Hypothalamus (tissue), 51 donors: ENCODE data around the gene TMEM115.

ENCODE experiments used
- DNase-seq, 51 donors: peaks; one replicate each; lab custom pipeline; 2025; lab: John Stamatoyannopoulos, UW

The TMEM115 gene

DNA sequence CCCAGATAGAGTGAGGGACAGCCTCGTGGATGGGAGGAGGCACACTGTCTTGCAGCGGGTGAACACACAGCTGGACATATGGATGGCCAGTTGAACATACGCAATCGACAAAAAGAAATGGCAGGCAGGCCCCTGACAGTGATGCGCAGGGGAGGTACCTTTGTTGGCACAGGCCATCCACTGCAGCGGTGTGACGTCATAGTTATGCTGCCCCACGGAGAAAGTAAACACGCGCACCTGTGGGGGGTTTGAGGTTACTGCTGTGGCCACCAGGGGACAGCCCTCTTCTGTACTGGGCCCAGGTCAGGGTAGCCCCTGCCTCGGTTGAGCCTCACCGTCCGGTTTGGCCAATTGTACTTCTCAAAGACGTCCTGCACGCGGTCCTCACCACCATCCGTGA lies 19.4 kb upstream of the TMEM115 start:
- DNase-seq, result no peak

DNA sequence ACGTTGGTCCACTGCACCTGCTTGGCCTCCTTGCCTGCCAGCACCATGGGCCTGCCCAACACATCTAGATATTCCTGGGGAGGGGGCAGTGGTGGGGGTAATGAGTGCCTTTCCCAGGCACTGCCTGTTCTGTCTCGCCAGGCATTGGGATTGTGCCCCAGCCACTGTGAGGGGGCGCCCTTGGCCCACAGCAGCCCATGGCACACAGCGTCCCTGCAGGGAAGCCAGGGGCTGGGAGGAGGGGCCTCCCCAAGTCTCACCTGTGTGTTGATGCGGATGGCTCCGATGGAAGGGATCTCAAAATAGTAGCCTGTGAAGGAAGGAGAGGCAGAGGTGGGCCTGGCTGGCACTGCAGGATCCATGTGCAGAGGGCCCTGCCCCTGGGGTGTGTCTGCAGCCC lies 18.7 kb upstream of the TMEM115 start:
- DNase-seq, result no peak

DNA sequence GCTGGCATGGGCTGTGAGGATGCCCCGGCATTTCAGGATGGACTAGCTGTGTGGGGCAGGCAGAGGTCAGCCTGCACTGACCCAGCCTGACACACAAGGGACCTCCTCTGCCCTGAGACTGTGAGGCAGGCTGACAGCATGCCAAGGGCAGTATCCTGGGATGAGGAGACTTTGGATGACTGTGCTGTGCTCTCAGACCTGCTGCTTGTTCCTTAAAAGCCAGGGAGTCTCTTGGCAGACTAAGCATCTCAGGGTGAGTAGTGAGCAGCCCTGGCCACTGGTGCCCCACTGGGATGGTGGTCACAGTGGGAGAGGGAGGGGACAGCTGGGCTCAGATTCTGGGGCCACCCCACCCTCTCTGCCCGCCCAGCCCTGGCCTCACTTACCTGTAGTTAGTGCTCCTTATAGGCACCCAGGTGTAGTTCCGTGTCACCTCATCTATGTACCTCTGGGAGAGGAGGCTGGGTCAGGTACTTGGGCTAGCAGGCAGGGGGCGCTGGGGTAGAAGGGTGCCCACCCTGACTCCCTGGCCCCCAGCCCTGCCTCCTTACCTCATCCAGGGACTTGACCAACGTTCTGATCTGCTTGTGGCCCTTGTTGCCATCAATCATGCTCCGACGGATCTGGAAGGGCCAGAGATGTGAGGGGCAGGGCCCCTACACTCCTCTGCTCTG lies 16.1 kb upstream of the TMEM115 start:
- DNase-seq, result no peak

DNA sequence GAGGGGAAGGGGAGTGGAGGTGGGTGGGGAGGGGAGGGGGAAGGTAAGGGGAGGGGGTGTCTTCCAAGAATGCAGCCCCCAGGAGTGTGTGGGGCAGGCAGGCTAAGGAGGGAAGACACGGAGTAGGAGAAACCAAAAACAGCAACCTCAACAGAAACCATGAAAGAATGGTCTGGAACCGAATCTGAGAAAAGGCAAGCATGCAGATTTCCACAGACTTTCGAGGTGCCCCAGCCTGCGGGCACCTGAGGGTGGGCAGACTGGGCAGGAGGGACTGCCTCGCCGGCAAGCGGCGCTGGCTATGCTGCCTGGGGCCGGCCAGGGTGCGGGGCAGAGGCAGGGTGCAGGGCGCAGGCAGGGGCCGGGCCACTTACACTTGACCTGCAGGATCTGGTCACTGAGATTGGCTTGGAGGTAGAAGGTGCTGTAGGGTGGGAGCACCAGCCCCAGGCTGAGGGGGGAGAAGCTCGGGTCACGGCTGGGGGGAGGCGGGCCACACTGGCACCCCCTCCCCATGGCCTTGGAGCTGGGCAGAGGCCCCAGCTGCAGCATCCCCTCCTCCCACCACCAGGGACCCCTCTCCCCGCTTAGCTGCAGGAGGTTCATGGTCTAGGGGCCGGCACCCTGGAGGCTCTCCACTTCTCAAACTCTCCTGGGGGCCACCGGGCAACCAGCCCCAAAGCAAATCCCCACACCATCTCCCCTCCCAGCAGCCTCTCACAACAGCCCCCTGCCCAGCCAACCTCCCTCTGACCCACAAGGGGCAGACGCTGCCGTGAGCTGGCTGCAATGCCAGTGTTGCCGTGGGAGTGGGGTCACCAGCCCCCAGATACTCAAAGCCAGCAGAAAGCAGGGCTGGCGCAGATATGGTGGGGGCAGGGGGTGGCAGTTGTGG lies 15.3 kb upstream of the TMEM115 start:
- DNase-seq, result no peak

DNA sequence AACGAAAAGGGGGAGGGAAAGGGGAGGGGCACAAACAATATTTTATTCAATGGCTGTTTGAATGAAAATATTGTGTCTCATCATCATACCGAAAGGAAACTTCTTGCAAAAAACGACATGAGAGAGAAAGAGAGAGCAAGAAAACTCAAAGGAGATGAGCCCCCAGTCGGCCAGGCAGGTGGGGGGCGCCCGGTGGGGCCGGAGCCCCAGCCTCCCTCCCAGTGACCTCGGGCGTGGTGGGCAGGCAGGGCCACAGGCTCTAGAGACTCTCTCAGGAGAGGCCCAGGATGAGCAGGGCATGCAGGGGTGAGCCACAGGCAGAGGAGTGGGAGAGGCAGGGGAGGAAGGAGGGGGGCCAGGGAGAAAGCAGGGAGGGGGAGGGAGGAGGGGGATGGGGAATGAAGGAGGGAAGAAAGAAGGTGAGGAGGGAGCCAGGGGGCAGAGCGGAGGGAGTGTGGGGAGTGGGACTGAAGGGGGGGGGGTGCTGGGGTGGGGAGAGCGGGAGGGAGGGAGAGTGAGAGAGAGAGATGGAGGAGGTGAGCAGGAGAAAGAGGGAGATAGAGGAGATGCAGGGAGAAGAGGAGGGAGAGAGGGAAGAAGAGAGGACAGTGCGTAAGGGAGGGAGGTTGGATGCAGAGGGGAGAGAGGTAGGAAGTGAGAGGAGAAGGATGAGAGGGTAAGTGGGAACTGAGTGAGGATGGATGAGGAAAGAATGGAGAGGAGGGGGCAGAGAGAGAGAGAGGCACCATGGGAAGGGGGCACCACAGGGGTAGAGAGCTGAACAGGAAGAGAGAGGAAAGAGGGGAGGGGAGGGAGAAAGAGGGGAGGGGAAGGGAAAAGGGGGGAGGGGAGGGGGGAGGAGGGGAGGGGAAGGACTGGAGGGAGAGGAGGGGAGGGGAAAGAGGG lies 14.1 kb upstream of the TMEM115 start:
- no peak for DNase-seq

DNA sequence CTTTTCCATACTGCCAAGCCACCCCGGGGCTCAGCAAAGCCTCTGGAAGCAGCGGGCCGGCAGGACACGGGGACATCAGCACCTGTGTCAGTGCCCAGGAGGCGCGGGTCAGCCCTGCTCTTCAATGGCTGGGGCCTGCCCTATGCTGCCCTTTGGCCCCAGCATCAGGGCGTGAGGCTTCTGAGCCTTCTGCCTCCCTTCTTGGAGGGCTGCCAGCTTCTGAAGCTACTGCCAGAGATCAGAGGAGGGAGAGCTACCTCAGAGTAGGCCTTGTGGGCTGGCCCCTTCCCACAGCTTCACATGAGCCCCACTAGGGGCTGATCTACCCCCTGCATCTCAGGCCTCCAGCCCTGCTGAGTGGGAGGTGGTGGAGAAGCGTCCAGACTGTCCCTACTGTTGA lies 13.0 kb upstream of the TMEM115 start:
- DNase-seq, result no peak

DNA sequence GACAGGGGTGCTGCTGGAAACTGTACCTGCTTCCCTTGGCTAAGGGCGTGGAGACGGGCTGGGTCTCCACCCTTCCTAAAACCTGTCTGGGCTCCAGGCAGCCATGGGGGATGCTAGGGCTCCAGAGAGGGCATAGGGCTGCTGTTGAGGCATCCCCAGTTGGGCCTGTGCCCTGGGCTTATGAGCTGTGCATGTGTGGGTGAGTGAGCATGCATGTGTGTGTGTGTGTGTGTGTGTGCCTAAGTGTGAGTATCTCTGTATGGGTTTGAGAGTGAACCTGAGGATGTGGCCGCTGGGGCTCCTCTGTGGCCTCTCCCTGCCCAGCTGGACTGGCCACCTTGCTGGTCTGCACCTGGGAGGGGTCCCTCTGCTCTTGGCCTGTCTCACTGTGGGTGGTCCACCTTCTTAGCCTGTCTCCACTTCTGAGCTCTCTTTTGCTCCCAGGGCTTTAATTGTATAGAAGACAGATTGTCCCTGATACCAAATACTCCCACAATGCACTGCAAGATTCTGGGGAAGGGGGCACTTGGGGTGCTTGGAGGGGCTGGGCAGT lies 11.9 kb upstream of the TMEM115 start:
- peak in 1 of 51 donors; percentile 8 for DNase-seq

DNA sequence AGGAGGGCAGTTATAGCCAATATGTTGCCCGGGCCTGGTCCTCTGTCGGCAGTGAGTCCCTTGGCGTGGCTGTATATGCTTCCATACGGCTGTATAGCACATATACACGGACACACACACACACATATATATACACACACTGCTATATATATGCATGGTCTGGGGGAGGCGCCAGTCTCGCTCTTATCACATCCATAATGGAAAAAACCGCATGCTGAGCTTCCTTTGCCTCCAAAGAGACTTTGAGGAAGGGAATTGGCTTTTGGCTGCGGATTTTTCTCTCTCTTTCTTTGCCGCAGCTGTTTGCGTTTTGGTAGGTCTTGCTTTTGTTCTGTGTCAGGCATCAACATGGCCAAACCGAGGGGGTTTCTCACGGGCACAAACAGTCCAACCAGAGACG lies 11.3 kb upstream of the TMEM115 start:
- no peak for DNase-seq

DNA sequence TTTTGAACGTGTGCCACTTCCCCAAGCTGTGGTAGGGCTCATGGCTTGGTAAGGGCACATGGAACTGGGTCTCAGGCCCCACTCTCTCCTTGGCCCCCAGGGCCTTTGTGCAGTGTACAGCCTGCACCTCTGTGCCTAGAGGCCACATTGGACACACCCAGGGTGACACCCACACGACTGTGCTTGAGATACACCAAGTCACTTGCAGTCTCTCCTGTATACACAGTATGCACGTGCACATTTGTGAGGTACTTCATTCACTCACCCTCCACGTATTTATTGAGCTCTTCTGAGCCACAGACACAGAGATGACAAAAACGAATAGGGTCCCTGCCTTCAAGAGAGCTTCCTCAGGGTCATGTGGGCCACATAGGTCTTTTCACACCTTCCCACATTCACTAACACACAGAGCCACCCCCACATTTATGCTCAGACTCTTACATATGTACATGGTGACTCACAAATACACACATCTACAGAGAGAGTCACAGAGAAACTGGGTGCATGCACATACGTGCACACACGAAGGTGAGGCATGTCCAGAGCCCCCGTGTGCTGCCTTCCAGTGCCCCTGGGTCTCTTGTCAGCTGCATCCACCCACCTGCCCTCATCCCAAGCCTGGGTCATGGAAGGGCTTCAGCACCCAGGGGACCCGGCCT lies 9.8 kb upstream of the TMEM115 start:
- DNase-seq, result no peak

DNA sequence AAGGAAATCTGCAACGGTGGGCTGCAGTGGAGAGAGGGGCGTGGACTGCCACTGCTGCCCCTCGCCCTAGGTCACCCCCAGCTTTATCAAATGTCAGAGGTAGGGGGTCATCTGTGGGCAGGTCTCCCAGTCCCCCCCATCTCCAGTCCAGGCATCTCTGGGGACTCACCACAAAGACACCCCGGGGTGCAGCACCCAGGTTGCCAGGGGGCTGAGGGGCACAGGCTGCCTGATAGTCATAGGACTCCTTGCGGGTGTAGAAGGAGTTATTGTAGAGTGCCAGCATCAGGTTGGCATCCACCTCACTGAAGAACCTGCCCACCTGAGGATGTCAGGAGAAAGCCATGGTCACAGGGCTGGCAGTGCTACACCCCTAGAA lies 6.5 kb upstream of the TMEM115 start:
- DNase-seq, result no peak

DNA sequence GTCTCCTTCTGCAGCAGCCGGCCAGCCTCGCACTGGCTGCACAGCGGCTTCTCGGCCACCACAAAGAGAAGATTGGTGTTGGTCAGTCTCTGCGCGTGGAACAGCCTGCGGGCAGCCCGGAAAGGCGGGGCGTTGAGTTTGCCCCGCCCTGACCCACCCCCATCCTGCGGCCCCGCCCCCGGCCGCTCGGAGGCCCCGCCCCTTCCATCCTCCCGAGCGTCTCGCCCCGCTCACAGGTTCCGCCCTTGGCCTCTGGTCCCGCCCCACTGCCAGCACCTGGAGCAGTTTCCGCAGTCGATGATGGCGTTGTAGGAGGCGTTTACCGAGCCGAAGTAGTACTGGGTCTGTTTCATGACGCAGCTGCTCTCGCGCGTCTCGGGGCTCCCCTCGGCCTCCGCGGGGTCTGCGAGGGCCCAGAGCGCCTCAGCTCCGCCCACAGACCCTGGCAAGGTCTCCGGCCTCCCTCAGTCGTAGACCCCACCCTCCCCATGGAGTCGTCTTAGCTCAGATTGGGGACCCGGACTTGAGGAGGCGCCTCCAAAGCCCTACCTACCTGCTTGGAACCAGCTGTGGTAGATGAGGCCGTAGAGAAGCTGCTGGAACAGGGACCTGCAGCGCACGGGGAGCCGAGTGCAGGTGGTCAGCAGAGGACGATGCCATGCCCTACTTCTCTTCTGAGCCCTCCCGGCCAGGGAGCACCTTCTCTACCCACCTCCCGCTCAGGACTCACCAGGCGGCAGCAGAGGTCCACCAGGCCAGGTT lies 5.9 kb upstream of the TMEM115 start:
- peak in 43 of 51 donors; percentile 7 to 79 (median 57) for DNase-seq

DNA sequence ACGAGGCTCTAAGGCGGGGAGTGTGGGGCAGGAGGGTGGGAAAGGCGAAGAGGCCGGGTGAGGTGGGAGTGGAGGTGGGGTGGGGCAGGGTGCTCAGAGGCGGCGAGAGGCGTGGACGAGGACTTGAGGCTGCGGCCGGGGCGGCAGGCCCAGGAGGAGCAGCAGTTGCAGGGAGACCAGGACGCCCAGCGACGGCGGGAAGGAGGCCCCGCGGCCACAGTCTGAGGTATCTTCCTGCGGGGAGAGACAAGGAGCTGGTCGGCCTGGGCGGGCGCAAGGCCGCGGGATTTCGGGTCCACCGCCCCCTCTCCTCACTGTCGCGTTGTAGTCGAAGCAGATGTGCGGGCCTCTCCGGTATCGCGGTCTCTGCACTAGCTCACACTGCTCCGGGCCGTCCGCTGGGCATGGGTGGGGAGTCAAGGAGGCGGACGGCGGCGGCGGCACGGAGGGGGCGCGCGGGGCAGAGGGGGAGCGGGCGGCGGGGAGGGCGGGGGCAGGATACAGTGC lies 5.3 kb upstream of the TMEM115 start:
- no peak for DNase-seq

DNA sequence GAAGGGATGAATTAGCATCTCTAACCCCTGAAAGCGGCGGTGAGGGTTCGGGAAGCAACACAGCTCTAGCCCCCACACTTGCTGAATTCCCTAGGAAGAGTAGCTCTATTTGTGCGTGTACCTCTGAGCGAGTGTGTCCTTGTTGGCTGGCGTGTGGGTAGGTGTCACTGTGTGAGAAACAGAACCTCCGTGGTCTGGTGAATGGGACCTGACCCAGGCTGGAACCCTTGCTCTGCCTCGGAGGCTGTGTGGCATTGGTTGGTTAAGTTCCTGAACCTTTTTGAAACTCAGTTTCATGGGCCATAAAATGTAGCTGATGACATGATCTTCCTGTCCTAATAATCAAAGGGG lies 414 bp upstream of the TMEM115 start:
- DNase-seq, result no peak

DNA sequence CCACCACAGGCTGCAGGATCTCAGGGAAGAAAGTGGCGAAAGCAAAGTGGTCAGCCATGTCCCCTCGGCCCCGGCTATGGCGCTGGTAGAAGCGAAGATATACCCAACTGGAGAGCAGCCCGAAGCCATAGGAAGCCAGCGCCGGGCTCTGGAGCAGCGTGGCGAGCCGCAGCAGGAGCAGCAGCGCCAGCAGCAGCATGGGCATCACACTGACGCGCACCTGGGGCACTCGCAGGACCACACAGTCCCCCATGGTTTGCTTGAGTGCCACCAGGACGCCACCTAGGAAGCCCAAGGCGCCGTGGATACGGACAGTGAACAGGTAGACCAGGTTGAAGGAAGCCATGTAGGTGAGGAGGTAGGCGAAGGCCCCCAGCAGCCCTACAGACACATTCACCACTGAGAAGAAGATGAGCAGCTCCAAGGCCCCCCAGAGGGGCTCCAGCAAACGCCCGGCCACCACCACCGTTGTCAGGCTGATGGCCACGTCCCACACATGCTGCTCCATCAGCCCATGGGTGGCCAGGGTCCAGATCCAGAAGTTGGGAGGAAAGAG lies 888 bp downstream of the TMEM115 start:
- no peak for DNase-seq

DNA sequence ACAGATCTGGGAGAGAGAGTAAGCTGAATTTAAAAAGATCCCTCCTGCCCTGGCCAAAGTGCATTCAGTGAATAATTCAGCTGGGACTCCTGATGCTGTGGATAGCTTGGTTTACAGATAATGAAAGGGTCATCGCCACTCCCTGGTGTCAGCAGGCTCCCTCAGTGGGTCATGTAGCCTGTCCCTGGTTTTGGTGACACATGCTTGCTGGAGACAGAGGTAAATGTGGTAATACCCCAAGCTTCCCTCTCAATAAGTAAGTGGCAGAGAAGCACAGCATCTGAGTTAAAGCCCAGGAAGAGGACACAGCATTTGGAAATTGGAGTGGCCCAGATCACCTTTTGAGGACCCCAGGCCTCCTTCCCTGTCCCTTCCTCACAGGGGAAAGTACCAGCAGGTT lies 1.8 kb downstream of the TMEM115 start:
- no peak for DNase-seq

DNA sequence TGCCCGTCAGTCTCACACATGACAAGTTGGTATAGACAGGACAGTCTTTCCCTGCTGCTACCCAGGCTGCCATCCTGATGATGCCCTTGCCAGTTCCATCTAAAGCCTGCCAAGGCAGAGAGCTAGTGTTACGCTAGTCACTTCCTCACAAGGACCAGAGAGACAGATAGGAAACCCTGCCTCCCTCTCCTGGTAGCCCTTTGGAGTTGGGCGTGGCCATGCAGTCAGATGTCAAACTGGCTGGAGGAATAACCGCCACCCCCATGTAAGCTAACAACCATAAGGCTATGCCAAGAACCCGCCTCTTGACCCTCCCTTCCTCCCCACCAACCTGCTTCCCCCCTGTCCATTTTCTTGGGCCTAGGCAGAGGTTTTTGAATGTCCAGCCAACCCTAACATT lies 2.8 kb downstream of the TMEM115 start:
- DNase-seq, result no peak

DNA sequence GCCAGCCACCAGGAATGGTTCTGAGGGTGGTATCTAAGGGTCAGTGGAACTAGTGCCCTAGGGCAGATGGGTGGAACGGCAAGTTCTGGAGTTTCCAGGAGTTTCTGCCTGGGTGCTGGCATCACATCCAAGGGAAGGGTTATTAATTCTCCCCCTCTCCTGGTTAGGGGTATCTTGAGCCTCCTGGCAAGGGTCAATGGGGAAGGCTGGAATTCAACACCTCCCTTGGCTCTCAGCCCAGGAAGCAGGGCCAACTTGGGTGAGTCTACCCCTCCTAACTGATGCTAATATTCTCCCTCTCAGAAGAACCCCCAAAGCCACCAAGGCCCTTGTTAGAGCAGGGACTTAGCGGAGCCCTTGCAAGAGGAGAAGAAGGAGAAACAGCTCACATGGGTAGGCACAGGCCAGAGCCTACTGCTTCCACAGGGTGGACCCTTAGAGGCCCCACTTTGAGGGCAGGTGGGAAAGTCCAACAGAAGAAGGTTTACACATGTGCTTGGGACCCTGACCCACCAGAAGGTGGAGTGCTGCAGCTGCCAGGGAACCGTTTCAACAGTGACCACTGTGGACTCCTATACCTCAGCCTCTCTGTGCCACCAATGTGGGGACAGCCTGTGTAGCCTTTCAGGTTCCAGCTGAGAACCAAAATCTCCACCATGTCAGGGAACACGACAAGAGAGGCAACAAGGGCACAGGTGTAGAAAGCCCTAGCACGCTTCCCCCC lies 3.3 kb downstream of the TMEM115 start:
- DNase-seq, result no peak

DNA sequence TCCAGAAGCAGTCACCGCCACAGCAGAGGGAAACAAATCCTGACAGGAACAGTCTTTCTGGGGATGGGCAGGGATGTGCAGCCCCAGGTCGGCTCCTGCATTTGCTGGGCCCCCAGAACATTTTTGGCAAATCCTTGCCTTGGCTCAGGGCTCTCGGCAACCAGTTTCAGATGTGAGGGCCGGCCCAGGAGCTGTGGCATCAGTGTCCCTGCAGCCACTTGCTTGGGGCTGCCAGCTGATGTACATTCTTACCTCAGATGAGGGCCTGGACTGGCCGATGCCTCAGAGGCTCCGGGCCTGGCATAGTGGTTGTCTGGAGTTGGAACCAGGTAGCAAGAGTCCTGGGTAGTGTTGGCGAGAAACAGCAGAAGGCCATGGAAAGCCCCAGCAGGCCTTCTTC lies 4.5 kb downstream of the TMEM115 start:
- no peak for DNase-seq
